ENCODE measurements around the gene P2RX1. TPM values are rescaled to one million over a fixed set of nuclear protein-coding genes. Genes with fewer than 3 reads are reported as not detected.
A peak's percentile ranks its signal among the peaks of the same experiment; 100 is the strongest.

P2RX1 gene
- total RNA-seq, 2 donors from 2014 or later: 71.0 to 115 TPM

DNA sequence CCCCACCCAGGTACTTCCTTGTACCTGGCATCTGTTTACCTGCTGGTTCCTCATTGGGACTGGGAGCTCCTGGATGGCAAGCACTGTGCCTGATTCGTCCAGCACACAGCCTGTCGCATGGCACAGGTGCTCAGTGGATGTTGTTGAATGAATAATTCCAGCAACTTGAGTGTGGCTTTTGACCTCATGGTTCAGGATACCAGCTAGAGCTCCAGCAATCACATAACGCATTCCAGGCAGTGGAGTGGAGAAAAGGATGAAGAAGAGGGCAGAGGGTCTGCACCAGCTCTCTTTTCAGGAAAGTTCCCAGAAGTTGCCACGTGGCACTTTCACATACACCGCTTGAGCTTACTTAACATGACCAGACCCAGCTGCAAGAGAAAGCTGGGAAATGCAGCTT lies 22.1 kb downstream of the P2RX1 start:
- intact Hi-C loops (cut with DNase I): no loop called here
- DNase-seq (ENCODE audit: low spot score): no peak

DNA sequence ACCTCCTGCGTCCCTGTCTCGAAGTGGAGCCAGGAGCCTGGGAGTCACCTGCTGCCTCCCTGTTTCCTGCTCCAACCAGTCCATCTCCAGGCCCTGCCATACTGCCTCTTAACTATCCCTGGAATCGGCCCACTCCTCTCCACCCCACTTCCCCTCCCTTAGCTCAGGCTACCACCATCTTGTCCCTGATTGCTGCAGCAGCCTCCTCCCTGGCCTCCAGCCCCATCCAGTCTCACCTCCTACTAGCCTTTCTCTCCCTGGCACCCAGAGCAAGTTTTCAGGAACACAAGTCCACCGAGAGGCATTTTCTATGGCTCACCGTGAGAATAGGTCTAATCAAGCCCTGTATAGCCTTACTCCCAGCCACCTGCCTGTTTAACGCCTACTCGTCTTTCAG lies 22.5 kb downstream of the P2RX1 start:
- intact Hi-C loops (cut with DNase I): no loop called here
- no peak for DNase-seq (ENCODE audit: low spot score)

DNA sequence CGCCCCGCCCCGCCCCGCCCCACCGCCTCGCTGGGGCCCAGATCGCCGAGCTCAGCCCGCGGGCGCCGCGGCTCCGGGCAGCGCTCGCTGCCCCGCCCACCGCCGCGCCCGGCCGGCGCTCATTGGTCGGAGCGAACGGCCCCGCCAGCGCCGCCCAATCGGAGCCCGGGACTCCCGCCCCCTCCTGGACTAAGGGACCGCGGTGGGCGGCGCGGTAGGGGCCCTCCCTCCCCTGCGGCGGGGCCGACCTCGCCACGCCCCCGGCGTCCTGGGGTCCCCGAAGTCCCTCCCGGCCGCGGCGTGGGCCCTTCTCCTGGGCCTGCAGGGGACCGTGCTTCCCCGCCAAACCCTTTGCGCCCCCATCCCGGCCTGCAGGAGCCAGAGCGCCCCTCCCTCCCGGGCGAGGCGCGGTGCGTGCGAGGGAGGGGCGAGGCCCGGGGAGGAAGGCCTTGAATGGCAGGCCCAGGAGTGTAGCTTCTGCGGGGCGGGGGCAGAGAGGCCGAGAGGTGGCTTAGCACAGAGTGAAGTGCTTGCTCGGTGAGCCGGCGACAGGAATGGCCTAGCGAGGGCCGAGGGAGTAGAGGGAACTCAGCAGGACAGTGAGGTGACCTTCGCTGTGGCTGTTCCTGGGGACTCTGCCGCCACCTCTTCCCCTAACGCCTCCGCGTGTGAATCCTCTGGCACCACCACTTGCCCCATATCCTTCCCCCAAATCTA lies 23.1 kb downstream of the P2RX1 start, which contains the start of gene CAMKK1:
Gene CAMKK1, minus strand, starts transcription at position 51 of the 717 bp plus-strand sequence. CDS start 7,366 bp downstream, outside the sequence.
- peak; percentile 97 for DNase-seq (ENCODE audit: low spot score)

DNA sequence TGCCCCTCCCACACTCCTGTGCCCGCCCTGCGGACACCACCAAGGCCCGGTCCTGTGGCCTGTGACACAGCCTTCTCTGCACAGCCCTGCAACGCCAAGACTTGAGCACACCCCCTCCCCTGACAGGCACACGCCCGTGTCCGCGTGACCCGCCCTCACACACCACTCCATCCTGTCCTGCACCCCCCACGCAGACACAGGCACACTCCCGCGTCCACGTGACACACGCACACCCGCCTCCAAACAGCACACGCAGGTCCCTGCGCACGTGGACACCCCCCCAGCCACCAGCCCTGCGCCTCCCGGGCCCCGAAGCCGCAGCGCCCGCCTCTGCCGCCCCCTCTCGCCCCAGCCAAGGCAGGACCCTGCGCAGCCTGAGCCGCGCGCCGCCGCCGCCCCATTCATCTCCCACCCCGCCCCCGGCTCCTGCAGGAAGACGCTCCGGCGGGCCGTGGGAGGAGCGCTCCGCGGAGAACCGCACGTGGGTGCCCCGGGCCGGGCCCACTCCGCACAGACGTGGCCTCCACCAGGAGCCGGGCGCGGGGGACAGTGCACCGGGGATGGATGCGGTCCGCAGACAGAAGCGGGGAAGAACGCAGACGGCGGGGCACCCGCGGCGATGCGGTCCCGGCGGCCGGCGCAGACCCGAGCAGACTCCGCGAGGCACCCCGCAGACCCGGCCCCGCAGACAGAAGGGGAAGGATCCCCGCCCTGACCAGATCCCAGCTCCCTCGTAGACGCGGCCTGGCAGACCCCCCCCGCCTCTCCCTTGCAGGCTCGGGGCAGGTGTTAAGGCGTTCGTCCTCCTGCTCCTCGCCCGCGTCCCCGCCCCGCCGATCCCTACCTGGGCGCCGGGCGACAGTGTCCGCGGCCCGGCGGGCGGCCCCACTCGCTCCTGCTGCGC lies 23.9 kb downstream of the P2RX1 start:
- peak; percentile 95 for DNase-seq (ENCODE audit: low spot score)
- intact Hi-C loops (cut with DNase I): no loop called here

More for the DNA sequence above, 23.1 kb downstream of the P2RX1 start, which contains the start of gene CAMKK1:
- intact Hi-C loops (cut with DNase I): no loop called here

DNA sequence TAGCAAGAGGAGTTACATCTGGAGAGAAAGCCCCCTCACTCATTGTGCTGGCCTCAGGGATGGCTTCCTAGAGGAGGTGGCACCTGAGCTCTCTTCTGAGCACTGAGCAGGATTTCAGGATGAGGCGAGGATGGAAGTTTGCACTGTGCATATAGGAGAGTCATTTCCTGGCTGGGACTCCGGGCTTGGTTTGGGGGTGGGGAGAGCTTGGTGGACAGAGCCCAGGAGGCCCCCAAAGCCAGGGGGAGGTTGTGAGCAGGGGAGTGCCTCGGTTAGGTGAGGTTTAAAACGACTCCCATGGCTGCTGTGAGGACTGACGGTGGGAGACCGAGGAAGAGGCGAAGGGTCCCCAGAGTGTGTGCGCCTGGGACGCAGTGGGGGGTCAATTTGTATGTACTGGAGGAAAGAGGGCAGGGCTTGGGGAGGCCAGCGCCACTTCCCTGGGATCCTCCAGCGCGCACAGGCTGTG lies 24.6 kb downstream of the P2RX1 start:
- no peak for DNase-seq (ENCODE audit: low spot score)
- intact Hi-C loops (cut with DNase I): no loop called here

DNA sequence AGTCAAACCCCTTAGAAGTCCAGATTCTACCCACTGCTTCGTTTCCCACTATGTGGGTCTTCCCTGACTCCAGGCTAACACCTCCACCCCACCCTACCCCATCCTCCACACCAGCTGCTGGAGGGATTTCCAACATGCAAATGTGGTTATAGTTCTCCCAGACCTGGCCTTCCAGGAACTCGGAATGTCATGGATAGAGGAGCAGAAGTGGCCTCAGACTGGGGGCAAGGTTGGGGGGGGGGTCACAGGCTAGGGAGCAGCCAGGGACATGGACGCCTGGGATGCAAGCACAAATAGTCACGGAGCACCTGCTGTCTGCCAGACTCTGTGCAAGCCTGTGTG lies 25.4 kb downstream of the P2RX1 start:
- intact Hi-C loops (cut with DNase I): no loop called here
- no peak for DNase-seq (ENCODE audit: low spot score)

DNA sequence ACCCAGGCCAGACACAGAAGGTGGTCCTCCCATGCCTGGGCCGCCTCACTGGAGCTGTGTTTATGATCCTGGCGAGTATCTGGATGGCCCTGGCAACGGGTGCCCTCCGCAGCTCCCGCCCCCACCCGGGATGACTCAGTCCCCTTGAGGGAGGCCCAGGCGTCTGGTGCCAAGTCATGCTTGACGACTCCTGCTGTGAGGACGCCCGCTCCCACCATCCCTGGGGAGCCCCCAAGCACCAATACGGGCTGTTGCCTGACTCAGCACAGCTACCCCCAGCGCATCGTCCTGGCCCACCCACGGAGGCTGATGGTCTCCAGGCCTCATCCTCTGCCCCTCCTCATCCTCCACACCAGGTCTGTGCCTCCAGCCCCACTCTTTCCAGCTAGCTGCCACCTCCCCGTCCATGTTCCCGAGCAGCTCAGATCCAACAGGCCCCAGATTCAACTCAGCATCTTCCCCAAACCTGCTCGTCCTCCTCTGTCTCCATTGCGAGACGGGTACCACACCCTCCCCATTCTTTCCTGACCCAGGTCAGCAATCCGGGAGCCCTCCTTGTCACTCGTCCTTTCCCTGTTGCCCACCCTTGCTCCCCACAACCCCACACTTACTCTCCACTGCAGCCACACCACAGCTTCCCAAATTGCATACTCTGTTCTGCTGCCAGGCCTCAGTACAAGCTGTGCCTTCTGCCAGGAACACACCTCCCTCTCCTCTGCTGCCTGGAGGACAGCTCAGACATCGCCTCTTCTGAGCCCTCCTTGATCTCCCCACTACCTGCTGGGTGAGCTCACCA lies 26.0 kb downstream of the P2RX1 start:
- intact Hi-C loops (cut with DNase I): no loop called here
- DNase-seq (ENCODE audit: low spot score): peak; percentile 95

DNA sequence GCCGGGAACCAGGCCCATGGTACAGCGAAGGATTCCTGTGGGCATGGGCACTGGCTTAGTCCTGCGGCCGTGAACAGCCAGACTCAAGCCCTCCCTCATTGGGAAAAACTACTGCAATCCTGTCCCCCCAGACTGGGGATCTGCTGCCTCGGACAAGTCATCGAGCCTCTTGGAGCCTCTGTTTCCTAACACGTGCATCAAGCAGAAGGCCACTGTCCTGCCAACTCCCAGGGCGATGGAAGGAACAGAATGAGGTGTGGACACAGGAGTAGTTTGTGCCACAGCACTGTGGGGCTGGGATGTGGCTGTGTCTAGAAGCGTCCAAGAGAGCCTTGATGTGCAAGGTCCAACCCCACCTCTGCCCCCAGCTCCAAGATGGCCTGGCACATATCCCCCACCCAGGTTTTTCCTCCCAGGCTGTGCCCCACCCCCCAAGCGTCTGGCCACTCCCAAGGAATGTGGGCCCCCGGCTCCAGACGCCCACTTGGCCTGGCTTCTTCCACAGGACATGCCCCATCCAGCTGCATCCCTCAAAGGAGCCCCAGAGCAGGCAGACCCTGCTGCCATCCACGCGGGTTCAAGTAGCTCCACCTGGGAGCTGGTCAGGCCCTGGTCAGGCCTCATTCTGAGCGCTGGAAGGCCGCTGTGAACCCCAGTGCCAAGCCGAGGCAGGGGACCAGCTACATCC lies 26.8 kb downstream of the P2RX1 start:
- intact Hi-C loops (cut with DNase I): no loop called here
- DNase-seq (ENCODE audit: low spot score): no peak

DNA sequence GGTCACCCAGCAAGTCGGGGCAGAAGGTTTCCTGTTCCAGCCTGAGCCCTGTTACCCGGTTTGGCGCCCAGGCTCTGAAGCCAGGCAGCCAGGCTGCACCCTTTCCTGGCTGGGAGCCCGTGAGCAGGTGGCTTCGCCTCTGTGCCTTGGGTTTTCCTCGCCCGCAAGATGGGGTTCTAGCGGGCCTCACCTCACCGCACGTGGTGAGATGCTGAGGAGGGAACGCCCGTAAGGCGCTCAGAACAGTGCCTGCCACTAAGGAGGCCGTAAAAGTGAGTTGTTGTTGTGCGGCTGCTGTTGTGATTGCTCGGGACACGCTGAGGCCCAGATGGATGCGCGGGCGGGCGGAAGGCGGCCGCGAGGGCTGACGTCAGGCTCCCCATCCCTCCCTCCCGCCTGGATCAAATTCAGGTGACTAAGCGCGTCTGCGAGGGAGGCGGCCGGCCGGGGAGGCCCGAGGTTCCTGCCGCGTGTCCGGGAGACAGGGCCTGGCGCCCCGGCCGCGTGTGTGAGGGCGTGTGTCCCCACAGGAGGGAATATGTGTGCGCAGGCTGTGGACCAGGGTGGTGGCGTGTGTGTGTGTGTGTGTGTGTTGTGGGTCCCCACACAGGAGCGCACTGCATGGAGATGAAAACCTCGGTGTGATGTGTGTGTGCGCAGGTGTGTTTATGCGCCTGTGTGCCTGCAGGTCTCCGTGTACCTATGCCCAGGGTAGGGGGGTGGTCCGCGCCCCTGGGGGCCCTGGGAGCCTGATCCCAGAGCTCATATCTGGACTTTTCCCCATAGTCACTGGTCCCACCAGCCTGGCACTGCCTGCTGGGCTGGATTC lies 27.7 kb downstream of the P2RX1 start:
- DNase-seq (ENCODE audit: low spot score): peak; percentile 94
- intact Hi-C loops (cut with DNase I): no loop called here

DNA sequence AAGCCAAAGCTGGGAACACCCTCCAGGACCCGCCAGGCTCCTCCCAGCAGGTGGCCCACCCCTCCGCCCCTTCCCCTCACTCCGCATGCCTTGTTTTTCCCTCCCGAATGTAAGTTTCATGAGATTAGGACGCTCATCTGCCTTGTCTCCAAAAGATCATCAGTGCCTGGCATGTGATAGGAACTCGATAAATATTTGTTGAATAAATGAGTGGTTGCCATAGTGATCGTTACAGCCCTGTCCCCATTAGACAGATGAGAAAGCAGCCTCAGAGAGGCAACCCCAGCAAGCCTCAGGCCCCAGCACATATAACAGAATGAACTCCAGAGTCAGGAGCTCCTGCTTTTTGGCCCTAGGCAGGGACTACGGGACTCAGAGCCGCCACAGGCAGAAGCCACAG lies 28.5 kb downstream of the P2RX1 start:
- intact Hi-C loops (cut with DNase I): no loop called here
- no peak for DNase-seq (ENCODE audit: low spot score)

DNA sequence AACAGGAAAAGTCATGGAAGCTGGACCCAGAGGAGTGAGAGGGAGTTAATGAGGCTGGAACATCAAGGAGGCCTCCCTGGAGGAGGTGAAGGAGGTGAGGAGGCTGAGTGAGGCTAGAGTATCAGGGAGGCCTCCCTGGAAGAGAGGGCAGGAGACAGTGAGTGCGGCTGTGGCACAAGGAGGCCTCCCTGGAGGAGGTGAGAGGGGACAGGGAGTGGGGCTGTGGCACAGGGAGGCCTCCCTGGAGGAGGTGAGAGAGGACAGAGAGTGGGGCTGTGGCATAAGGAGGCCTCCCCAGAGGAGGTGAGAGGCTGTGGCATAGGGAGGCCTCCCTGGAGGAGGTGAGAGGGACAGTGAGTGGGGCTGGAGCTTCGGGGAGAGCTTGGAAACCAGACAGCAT lies 28.9 kb downstream of the P2RX1 start:
- DNase-seq (ENCODE audit: low spot score): no peak
- intact Hi-C loops (cut with DNase I): no loop called here

DNA sequence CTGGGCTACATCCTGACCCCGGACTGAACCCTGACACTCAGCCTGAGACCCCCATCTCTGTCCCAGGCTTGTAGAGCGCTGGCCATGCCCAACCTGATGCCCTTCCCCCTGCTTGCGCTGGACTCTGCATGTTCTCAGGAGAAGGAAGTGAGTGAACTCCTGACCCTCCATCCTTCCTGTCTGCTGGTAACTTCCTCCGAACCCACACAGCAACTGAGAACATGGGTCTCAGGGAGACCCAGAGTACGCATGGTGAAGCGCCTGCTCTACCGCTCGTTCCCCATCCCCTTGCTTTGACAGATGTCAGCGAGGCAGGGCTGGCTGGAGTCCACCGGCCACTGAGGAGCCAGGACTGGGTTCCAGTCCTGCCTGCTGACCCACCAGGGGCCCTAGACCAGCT lies 29.5 kb downstream of the P2RX1 start:
- intact Hi-C loops (cut with DNase I): no loop called here
- no peak for DNase-seq (ENCODE audit: low spot score)

DNA sequence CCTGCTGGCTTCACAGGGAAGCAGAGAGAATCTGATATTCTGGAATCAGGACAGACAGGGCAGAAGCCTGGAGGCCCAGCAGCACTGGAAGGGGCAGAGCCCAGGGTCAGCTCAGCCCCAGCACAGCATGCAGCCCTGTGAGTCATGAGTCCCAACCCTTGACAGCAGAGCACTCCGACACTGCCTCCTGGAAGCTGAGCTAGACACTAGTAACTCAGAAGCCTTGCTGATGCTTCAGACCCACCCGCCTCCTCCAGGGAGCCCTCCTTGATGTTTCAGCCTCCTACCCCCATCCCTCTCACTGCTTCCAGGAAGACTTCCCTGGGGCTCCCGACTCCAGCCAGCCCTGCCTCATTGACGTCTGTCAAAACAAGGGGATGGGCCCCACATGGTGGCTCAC lies 30.3 kb downstream of the P2RX1 start:
- intact Hi-C loops (cut with DNase I): no loop called here
- DNase-seq (ENCODE audit: low spot score): no peak

DNA sequence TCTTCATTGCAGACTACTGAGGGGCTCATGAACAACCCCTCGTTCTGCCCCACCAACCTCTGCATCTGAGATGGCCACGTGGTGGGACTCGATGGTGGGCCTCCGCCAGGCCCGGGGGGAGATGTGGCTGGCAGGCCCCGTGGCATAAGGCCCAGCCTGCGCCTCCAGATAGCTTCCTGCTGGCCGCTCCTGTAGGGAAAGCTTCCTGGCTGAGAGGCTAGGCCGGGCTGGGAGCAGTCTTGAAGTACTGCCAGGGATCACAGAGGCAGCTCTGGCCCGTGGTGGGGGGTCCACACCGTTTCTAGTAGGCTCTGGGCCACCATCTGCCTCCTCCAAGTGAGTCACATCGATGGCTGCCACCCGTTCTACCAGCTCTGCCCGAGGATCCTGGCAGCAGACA lies 31.0 kb downstream of the P2RX1 start:
- intact Hi-C loops (cut with DNase I): no loop called here

DNA sequence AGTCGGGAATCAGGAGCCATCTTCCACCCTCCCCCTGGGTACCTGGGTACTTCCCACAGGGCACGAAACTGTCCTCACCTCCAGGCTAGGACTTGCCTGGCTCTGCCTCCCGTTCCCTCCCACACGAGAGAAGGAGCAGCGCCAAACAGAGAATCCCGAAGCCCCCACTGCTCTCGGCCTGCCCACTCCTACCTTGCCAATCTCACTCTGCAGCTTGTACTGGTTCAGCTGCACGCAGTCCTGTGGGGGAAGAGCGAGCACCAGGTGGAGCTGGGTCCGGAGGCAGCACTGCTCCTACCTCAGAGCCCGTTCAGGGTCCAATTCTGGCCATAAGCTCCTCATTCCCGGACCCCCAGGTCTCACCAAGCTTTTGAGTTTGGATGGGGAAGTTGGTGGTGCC lies 32.1 kb downstream of the P2RX1 start:
- intact Hi-C loops (cut with DNase I): no loop called here
- no peak for DNase-seq (ENCODE audit: low spot score)

More for the DNA sequence above, 31.0 kb downstream of the P2RX1 start:
- DNase-seq (ENCODE audit: low spot score): no peak

DNA sequence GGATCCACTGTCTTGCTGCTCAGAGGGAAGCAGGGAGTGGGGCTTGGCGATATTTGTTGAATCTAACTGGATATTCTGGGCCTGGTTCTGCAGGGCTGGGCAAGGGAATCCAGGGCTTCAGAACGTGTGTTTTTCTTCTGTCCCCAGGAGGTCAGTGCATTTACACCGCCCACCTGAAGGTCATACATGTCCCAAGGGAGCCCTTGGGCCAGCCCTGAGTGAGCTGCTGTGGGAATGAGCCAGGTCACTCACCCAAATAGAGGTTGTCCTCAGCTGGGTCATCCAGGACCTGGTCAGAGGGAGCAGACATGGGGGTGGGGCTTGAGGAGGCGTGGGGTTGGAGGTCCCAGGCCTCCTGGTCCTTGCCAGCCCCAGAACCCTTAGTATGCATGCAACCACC lies 34.0 kb downstream of the P2RX1 start:
- no peak for DNase-seq (ENCODE audit: low spot score)
- intact Hi-C loops (cut with DNase I): no loop called here

DNA sequence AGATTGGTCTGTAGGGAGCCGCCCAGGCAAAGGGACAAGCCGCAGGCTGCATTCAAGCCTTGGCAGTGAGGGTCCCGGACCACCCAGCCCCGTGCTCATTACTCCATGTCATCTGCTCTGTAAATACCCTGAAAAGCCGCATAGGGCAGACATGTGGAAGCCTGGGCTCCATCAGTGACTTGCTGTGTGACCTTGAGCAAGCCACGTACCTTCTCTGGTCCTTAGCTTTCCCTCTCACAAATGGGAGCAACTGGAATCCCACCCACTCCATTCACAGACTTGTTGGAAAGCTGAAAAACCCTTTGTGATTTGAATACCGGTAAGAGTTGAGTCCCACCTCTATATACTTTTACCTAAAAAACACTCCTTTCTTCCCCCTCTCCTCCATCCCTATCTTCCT lies 35.3 kb downstream of the P2RX1 start:
- DNase-seq (ENCODE audit: low spot score): no peak
- intact Hi-C loops (cut with DNase I): no loop called here
